Measurements from ENCODE around the gene PEX11A. TPM values are rescaled to one million over a fixed set of nuclear protein-coding genes. Genes with fewer than 3 reads are reported as not detected.

Gene PEX11A
- polyA plus RNA-seq, 1 donor, result 15.0 TPM

DNA sequence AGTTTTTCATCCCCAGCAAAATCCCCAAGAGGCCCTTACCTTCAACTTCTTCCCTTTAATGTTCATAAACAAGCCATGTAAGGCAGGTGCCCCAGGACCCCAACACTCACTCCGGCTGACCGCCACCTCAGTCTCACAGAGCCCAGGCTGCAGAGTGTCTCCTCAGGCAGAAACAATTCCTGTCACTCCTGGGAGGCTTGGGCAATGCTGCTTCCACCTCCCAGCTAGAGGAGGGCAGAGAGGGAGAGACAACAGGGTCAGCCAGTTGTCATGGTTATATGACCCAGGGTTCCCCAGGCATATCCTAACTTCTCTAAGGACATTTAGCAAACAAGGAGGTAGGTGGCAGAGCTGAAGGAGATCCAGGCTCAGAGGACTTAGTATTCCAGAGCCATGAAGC is 11.3 kb downstream of the PEX11A start, which contains the start of gene PLIN1:
Gene PLIN1, minus strand, starts transcription at position 156 of the 400 bp plus-strand sequence. CDS start 1,878 bp downstream, outside the sequence.
- H3K27me3 ChIP-seq (ENCODE audit: control insufficient read depth, insufficient read depth, low read length), result no peaks in the 10 kb centered on the region
- no peaks in the 10 kb centered on the region for H3K9me3 ChIP-seq (ENCODE audit: control insufficient read depth, low read depth, low read length)
- peak within 1 kb of the TSS; percentile 20 for H3K27ac ChIP-seq (ENCODE audit: low read length)
- H3K4me3 ChIP-seq (ENCODE audit: low read length), result no peak within 1 kb of the TSS
- H3K4me1 ChIP-seq (ENCODE audit: control insufficient read depth, insufficient read depth, low read length), result peaks cover 8% of the 10 kb centered on the region
- no peak for DNase-seq
- WGBS (ENCODE audit: insufficient coverage, low lambda C conversion rate), result no CpG with 5 or more reads among the region's 2 CpGs
- peaks cover 7% of the 10 kb centered on the region for H3K36me3 ChIP-seq (ENCODE audit: control insufficient read depth, insufficient read depth, low read length)

DNA sequence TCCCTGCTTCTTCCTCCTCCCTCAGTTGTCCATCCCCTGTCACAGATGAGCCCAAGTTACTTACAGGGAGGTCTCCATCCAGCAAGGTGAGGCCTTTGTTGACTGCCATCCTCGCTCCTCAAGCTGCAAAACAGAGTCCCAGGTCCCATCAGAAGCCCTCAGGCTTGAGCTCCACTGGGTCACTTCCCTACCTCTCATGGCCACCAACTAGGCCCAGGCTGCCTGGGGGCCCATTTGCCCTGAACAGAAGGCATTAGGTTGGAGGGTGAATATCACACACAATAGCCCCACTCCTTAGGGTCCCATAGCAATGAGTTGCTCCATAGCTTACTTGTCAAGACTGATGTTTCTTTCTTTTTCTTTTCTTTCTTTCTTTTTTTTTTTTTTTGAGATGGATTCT is 13.2 kb downstream of the PEX11A start:
- Histone ChIP-seq H3K9me3 (ENCODE audit: control insufficient read depth, low read depth, low read length) (peaks cover 2% of the 10 kb centered on the region), H3K4me1 (ENCODE audit: control insufficient read depth, insufficient read depth, low read length) (peaks cover 8% of the 10 kb centered on the region), H3K4me3 (ENCODE audit: low read length) (no peak overlapping the region), H3K27ac (ENCODE audit: low read length) (no peak overlapping the region), H3K27me3 (ENCODE audit: control insufficient read depth, insufficient read depth, low read length) (no peaks in the 10 kb centered on the region), H3K36me3 (ENCODE audit: control insufficient read depth, insufficient read depth, low read length) (no peaks in the 10 kb centered on the region)
- no CpG with 5 or more reads among the region's 1 CpG for WGBS (ENCODE audit: insufficient coverage, low lambda C conversion rate)
- no peak for DNase-seq

DNA sequence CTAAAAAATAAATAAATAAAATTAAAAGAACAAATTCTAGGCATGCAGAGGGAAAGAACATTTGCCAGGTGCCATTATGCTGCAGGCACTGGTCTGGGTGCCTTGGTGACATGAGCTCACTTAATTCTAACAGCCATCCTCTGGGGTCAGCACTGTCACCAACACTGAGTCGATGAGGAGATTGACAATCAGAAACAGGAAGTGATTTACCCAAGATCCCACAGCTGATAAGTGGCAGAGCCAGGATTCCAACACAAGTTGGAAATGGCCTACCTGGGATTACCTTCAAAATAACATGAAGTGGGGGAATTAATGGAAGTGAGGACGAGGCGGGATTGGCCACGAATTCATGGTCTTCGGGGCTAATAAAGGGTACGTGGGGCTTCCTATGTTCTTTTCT is 14.9 kb downstream of the PEX11A start:
- no peak overlapping the region for H3K27ac ChIP-seq (ENCODE audit: low read length)
- no CpG with 5 or more reads among the region's 6 CpGs for WGBS (ENCODE audit: insufficient coverage, low lambda C conversion rate)

GRCh38 chr15:89674526-89674925 is 16.0 kb downstream of the PEX11A start:
- H3K4me3 ChIP-seq (ENCODE audit: low read length), result no peak overlapping the region
- WGBS (ENCODE audit: insufficient coverage, low lambda C conversion rate), result 92% methylated on average over 2 of the region's 4 CpGs
- DNase-seq, result no peak
- H3K9me3 ChIP-seq (ENCODE audit: control insufficient read depth, low read depth, low read length), result peaks cover 2% of the 10 kb centered on the region
- peaks cover 9% of the 10 kb centered on the region for H3K4me1 ChIP-seq (ENCODE audit: control insufficient read depth, insufficient read depth, low read length)
- H3K36me3 ChIP-seq (ENCODE audit: control insufficient read depth, insufficient read depth, low read length), result no peaks in the 10 kb centered on the region
- H3K27me3 ChIP-seq (ENCODE audit: control insufficient read depth, insufficient read depth, low read length), result no peaks in the 10 kb centered on the region
- H3K27ac ChIP-seq (ENCODE audit: low read length), result no peak overlapping the region

More for the DNA sequence above, 14.9 kb downstream of the PEX11A start:
- Histone ChIP-seq H3K4me3 (ENCODE audit: low read length) (no peak overlapping the region), H3K4me1 (ENCODE audit: control insufficient read depth, insufficient read depth, low read length) (peaks cover 11% of the 10 kb centered on the region), H3K27me3 (ENCODE audit: control insufficient read depth, insufficient read depth, low read length) (no peaks in the 10 kb centered on the region), H3K36me3 (ENCODE audit: control insufficient read depth, insufficient read depth, low read length) (no peaks in the 10 kb centered on the region), H3K9me3 (ENCODE audit: control insufficient read depth, low read depth, low read length) (peaks cover 2% of the 10 kb centered on the region)
- DNase-seq, result no peak

GRCh38 chr15:89673165-89673512 is 17.4 kb downstream of the PEX11A start:
- Histone ChIP-seq H3K27me3 (ENCODE audit: control insufficient read depth, insufficient read depth, low read length) (no peaks in the 10 kb centered on the region), H3K9me3 (ENCODE audit: control insufficient read depth, low read depth, low read length) (peaks cover 2% of the 10 kb centered on the region), H3K4me3 (ENCODE audit: low read length) (no peak overlapping the region), H3K4me1 (ENCODE audit: control insufficient read depth, insufficient read depth, low read length) (peaks cover 9% of the 10 kb centered on the region), H3K36me3 (ENCODE audit: control insufficient read depth, insufficient read depth, low read length) (no peaks in the 10 kb centered on the region), H3K27ac (ENCODE audit: low read length) (no peak overlapping the region)
- DNase-seq, result no peak
- WGBS (ENCODE audit: insufficient coverage, low lambda C conversion rate), result no CpG with 5 or more reads among the region's 12 CpGs

GRCh38 chr15:89672221-89673164 is 18.1 kb downstream of the PEX11A start:
- no CpG with 5 or more reads among the region's 12 CpGs for WGBS (ENCODE audit: insufficient coverage, low lambda C conversion rate)
- Histone ChIP-seq H3K4me1 (ENCODE audit: control insufficient read depth, insufficient read depth, low read length) (peaks cover 9% of the 10 kb centered on the region), H3K9me3 (ENCODE audit: control insufficient read depth, low read depth, low read length) (peaks cover 4% of the 10 kb centered on the region), H3K36me3 (ENCODE audit: control insufficient read depth, insufficient read depth, low read length) (no peaks in the 10 kb centered on the region), H3K27me3 (ENCODE audit: control insufficient read depth, insufficient read depth, low read length) (no peaks in the 10 kb centered on the region), H3K4me3 (ENCODE audit: low read length) (no peak overlapping the region), H3K27ac (ENCODE audit: low read length) (no peak overlapping the region)
- no peak for DNase-seq

DNA sequence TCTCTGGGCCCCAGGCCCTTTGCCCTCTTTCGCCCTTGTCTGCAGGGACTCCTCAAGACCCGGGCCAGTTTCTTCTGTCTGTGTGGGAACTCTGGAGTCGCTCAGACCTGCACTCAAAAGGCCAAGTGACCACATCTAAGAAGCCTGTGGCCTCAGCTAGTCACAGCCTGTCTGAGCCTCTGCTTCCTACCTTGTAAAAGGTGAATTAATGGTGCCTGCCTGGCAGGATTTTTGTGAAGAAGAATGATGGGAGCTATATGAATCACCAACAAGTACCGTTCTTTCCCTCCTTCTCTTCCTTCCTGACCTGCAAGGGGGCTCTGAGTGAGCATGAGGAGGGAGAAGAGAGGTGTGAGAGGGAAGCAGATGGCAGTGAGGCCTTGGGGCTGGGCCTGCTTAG is 18.9 kb downstream of the PEX11A start:
- no peak overlapping the region for H3K27ac ChIP-seq (ENCODE audit: low read length)
- no CpG with 5 or more reads among the region's 4 CpGs for WGBS (ENCODE audit: insufficient coverage, low lambda C conversion rate)

DNA sequence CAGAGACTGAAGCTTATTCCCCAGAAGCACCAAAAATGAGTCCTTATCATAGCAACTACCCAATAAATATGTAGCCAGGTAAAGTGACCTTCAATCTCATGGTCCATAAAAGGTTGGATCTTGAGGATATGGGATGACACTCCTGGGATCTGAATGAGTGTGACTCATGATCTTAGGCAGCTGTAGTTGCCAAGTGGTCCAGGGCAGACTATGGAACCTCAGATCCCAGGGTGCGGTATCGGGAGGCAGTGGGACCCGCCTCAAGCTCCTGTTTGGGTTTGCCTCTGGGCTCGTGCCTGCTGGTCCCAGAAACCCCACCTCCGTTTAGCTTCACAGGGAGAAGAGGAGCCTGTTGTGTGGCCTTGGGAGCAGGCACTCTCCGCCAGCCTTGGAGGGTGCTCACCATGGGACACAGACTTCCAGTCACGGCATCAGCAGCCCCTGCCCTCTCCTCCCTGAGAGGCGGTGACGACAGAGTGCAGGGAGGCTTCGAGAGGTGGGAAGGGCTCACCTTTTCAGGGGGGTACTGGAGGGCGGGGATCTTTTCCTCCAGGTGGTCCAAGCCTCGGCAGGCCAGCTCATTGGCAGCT is 19.5 kb downstream of the PEX11A start:
- DNase-seq, result peak; percentile 83 to 86
- Histone ChIP-seq H3K27me3 (ENCODE audit: control insufficient read depth, insufficient read depth, low read length) (no peaks in the 10 kb centered on the region), H3K27ac (ENCODE audit: low read length) (peak overlapping the region; percentile 26), H3K4me3 (ENCODE audit: low read length) (no peak overlapping the region), H3K9me3 (ENCODE audit: control insufficient read depth, low read depth, low read length) (peaks cover 5% of the 10 kb centered on the region), H3K4me1 (ENCODE audit: control insufficient read depth, insufficient read depth, low read length) (peaks cover 9% of the 10 kb centered on the region), H3K36me3 (ENCODE audit: control insufficient read depth, insufficient read depth, low read length) (no peaks in the 10 kb centered on the region)
- no CpG with 5 or more reads among the region's 12 CpGs for WGBS (ENCODE audit: insufficient coverage, low lambda C conversion rate)

More for the DNA sequence above, 18.9 kb downstream of the PEX11A start:
- Histone ChIP-seq H3K4me1 (ENCODE audit: control insufficient read depth, insufficient read depth, low read length) (peaks cover 9% of the 10 kb centered on the region), H3K4me3 (ENCODE audit: low read length) (no peak overlapping the region), H3K9me3 (ENCODE audit: control insufficient read depth, low read depth, low read length) (peaks cover 5% of the 10 kb centered on the region), H3K27me3 (ENCODE audit: control insufficient read depth, insufficient read depth, low read length) (no peaks in the 10 kb centered on the region), H3K36me3 (ENCODE audit: control insufficient read depth, insufficient read depth, low read length) (no peaks in the 10 kb centered on the region)
- DNase-seq, result no peak

DNA sequence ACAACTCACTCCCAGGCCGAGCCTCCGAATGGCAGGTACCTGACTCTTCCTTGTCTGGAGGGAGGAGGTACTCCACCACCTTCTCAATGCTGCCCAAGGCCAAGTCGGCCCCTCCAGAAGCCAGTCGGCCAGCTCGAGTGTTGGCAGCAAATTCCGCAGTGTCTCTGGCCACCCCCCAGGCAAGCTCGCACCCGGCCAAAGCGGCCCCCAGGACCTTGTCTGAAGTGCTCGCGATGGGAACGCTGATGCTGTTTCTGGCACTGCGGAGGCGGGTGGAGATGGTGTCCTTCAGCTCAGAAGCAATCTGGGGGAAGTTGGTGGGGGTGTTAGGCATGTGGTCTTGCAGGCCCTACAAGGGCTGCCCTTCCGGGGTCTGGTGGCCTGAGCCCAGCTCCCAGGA is 20.6 kb downstream of the PEX11A start:
- DNase-seq, result no peak
- H3K27ac ChIP-seq (ENCODE audit: low read length), result no peak overlapping the region
- H3K4me1 ChIP-seq (ENCODE audit: control insufficient read depth, insufficient read depth, low read length), result peaks cover 9% of the 10 kb centered on the region
- no peak overlapping the region for H3K4me3 ChIP-seq (ENCODE audit: low read length)
- H3K27me3 ChIP-seq (ENCODE audit: control insufficient read depth, insufficient read depth, low read length), result peaks cover 3% of the 10 kb centered on the region
- H3K9me3 ChIP-seq (ENCODE audit: control insufficient read depth, low read depth, low read length), result peaks cover 5% of the 10 kb centered on the region
- no peaks in the 10 kb centered on the region for H3K36me3 ChIP-seq (ENCODE audit: control insufficient read depth, insufficient read depth, low read length)
- WGBS (ENCODE audit: insufficient coverage, low lambda C conversion rate), result no CpG with 5 or more reads among the region's 15 CpGs

DNA sequence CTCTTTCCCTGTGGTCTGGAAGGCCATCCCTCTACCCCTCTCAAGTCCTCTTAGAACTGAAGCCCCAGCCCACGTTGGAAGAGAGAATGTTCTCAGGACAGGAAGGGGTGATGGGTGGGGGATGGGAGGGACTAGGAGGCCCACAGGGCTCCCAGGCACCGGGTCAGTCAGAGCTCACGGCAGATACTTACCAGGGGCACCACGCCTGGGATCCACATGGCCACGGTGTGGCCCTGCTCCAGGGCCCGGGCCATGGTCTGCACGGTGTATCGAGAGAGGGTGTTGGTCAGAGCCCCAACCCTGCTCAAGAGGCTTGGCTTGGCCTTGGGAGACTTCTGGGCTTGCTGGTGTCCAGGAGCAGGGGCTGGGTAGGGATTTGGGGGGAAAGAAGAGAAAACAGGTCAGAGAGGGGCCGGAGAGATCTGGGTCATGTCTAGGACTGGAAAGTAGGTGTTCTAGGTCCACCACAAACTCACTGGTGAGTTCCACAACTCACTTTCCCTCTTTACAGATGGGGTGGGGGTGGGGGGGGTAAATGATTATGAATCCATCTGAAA is 21.2 kb downstream of the PEX11A start:
- Histone ChIP-seq H3K4me1 (ENCODE audit: control insufficient read depth, insufficient read depth, low read length) (peaks cover 9% of the 10 kb centered on the region), H3K27me3 (ENCODE audit: control insufficient read depth, insufficient read depth, low read length) (peaks cover 4% of the 10 kb centered on the region), H3K9me3 (ENCODE audit: control insufficient read depth, low read depth, low read length) (peaks cover 5% of the 10 kb centered on the region), H3K27ac (ENCODE audit: low read length) (no peak overlapping the region), H3K4me3 (ENCODE audit: low read length) (no peak overlapping the region), H3K36me3 (ENCODE audit: control insufficient read depth, insufficient read depth, low read length) (no peaks in the 10 kb centered on the region)
- no peak for DNase-seq
- WGBS (ENCODE audit: insufficient coverage, low lambda C conversion rate), result no CpG with 5 or more reads among the region's 9 CpGs
